ENCODE data around the gene EPHA3.
A peak's percentile ranks its signal among the peaks of the same experiment; 100 is the strongest.

Gene EPHA3

DNA sequence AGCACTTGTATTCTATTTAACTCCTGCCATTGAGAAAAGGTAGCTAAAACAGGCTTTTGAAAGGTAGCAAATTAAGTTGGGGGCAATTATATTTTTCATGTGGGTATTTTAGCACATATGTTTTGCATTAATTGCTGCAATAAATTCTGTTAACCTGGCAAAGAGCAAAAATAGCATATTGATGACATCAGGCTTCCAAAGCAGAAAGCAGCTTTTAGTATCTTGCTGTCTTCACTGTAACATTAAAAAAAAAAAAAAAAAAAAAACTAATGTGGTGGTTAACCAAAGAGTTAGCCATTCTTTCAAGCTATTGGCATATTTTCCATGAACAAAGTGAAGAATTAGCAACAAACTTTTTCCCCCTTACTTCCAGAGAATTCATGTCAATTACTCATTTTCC lies 9.1 kb downstream of the EPHA3 start:
- no peak overlapping the region for H3K27ac ChIP-seq
- CTCF ChIA-PET, result no interaction called here
- no peak for DNase-seq (ENCODE audit: low spot score)
- POLR2A ChIA-PET (ENCODE audit: low non-redundant PET), result no interaction called here
- TF ChIP-seq, protein P1, sequence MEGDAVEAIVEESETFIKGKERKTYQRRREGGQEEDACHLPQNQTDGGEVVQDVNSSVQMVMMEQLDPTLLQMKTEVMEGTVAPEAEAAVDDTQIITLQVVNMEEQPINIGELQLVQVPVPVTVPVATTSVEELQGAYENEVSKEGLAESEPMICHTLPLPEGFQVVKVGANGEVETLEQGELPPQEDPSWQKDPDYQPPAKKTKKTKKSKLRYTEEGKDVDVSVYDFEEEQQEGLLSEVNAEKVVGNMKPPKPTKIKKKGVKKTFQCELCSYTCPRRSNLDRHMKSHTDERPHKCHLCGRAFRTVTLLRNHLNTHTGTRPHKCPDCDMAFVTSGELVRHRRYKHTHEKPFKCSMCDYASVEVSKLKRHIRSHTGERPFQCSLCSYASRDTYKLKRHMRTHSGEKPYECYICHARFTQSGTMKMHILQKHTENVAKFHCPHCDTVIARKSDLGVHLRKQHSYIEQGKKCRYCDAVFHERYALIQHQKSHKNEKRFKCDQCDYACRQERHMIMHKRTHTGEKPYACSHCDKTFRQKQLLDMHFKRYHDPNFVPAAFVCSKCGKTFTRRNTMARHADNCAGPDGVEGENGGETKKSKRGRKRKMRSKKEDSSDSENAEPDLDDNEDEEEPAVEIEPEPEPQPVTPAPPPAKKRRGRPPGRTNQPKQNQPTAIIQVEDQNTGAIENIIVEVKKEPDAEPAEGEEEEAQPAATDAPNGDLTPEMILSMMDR (conservative IDR thresholded peaks at IDR 0.05; ENCODE audit: low read depth), result no peak

DNA sequence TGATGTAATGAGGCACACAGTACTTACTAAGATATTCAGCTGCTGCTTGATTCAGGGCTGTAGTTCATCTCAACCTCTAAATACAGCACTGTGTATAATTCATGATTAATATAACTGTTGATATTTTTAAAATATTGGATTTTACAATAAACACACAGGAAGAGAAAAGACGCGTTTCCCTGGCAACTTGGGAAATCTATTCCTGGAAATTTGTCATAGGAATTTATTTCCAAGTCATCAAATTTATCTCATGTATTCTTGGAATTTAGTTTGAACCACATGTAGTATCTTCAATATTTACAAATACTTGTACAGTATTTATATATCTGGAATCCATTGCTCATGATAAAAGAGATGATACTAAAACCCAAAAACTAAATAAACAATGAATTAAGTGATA lies 30.6 kb downstream of the EPHA3 start:
- CTCF ChIA-PET, result no interaction called here
- TF ChIP-seq, protein P1 (conservative IDR thresholded peaks at IDR 0.05; ENCODE audit: low read depth), result no peak
- DNase-seq (ENCODE audit: low spot score), result no peak
- POLR2A ChIA-PET (ENCODE audit: low non-redundant PET), result no interaction called here
- no peak overlapping the region for H3K27ac ChIP-seq

DNA sequence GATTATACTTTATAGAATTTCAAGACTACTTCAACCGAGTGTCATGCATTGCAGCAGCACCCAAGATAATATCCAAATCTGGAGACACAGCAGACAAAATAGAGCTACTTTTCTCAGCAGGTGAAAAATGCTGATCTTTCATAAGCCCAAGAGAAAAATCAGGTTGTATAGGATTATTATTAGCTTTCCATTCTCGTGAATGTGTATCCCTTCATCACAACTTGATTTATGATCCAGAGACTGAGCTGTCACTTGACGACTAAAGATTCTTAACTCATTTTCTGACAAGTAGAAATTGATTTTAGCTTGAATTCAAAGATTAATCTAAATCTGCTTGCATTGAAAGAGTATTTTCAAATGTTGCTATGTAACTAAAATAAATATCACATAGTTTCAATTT lies 32.4 kb downstream of the EPHA3 start:
- CTCF ChIA-PET, result interaction anchor here (0.7 kb wide), 1 partner anchor 488 kb away, joined by 3 read pairs; no protein-coding TSS in a partner anchor
- POLR2A ChIA-PET (ENCODE audit: low non-redundant PET), result no interaction called here
- TF ChIP-seq, protein P1 (conservative IDR thresholded peaks at IDR 0.05; ENCODE audit: low read depth), result no peak
- H3K27ac ChIP-seq, result no peak overlapping the region
- no peak for DNase-seq (ENCODE audit: low spot score)

DNA sequence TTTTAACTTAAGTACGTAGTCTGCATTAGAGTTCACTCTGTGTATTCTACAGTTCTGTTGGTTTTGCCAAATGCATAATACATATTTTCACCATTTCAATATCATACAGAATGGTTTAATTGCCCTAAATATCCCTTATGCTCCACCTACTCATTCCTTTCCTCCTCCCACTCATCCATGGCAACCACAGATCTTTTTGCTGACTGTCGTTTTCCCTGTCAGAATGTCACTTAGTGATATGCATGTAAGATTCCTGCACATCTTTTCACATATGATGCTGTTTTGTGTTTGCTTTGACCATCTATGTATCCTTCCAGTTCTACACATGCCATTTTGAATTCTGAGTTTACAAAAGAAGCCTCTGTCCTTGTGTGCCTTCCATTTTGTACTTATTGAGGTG lies 36.7 kb downstream of the EPHA3 start:
- TF ChIP-seq, protein P1 (conservative IDR thresholded peaks at IDR 0.05; ENCODE audit: low read depth), result no peak
- no peak for DNase-seq (ENCODE audit: low spot score)
- POLR2A ChIA-PET (ENCODE audit: low non-redundant PET), result no interaction called here
- CTCF ChIA-PET, result no interaction called here
- no peak overlapping the region for H3K27ac ChIP-seq

DNA sequence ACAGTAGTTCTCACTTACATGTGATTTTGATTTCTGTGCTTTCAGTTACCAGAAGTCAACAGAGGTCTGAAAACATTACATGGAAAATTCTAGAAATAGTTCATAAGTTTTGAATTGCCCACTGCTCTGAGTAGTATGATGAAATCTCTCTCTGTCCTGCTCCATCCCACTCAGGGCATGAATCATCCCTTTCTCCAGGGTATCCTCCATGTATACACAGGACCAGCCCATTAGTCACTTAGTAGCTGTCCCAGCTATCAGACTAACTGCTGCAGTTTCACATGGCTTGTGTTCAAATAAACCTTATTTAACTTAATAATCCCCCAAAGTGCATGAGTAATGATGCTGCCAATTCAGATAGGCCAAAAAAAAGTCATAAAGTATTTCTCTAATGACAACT lies 38.6 kb downstream of the EPHA3 start:
- ChIA-PET POLR2A (ENCODE audit: low non-redundant PET) (no interaction called here), CTCF (no interaction called here)
- peak; percentile 50 for DNase-seq (ENCODE audit: low spot score)
- H3K27ac ChIP-seq, result no peak overlapping the region
- TF ChIP-seq, protein P1 (conservative IDR thresholded peaks at IDR 0.05; ENCODE audit: low read depth), result no peak

DNA sequence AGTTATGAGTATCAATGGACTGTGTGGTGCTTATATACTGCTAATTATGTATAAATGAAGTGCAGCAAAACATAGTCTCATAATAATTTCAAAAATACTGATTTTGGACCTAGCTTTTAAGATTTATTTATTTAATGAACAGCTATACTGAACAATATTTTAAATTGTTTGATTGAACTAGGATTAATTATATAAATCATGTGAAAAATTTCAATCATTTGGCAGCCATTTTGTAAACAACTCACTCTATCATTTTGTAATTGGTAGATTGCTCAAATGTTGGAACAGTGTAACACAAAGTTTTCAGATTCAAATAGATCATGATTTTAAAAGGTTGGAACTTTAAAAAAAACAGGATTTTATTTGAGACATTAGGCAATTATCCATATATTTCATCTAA lies 47.0 kb downstream of the EPHA3 start:
- no peak for DNase-seq (ENCODE audit: low spot score)
- CTCF ChIA-PET, result no interaction called here
- no peak overlapping the region for H3K27ac ChIP-seq
- TF ChIP-seq, protein P1 (conservative IDR thresholded peaks at IDR 0.05; ENCODE audit: low read depth), result no peak
- POLR2A ChIA-PET (ENCODE audit: low non-redundant PET), result no interaction called here

DNA sequence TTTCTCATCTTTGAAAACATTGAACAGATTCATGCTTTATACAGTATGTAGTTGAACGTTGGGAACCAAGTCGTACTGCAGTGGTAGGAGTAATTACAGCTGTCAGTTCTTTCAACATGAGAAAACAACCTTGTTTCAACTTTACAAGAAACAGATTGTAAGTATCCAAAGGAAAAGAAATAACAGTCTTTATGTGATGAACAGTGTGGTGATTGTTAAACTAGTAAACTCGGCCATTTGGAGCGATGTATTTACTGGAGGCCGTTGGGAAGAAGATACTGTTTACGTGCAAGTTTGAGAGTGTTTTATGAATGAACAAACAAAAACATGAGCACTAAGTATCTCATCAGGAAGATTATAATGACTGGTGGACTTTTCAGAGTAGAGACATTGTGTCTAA lies 48.4 kb downstream of the EPHA3 start:
- ChIA-PET CTCF (no interaction called here), POLR2A (ENCODE audit: low non-redundant PET) (no interaction called here)
- H3K27ac ChIP-seq, result no peak overlapping the region
- no peak for DNase-seq (ENCODE audit: low spot score)
- TF ChIP-seq, protein P1 (conservative IDR thresholded peaks at IDR 0.05; ENCODE audit: low read depth), result no peak
